ENCODE measurements around the gene XPC.

The XPC gene

GRCh38 chr3:14201940-14202684, 23.7 kb upstream of the XPC start:
- TF ChIP-seq CTCF (IDR thresholded peaks at IDR 0.05; ENCODE audit: low read depth, low read length, missing control alignments), result no peak
- no peak overlapping the region for H3K4me3 ChIP-seq (ENCODE audit: low read depth, low read length)
- DNase-seq (ENCODE audit: low read depth), result no peak

- no peak for TF ChIP-seq CTCF (IDR thresholded peaks at IDR 0.05; ENCODE audit: low read depth, low read length, missing control alignments)
- no peak overlapping the region for H3K4me3 ChIP-seq (ENCODE audit: low read depth, low read length)
- DNase-seq (ENCODE audit: low read depth), result no peak
Observed at GRCh38 chr3:14200841-14201240, 22.4 kb upstream of the XPC start.

DNA sequence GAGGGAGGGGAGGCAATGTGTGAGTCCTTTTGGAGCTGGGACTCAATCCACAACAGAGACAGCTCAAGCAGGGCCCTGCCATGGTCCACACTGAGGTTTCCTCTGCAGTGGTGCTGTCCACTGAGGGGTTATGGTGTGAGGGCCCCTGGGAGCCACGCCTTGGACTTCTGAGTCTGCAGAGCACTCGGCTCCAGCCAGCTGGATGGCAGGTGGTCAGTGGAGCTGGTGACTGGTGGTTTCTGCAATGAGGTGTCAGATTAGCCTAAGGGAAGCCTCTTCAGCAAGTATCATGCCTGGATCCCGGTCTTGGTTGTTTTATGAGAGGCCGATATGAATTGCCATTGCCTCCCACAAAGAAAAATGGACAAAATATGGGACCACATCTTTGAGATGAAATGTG, 21.9 kb upstream of the XPC start:
- no peak for DNase-seq (ENCODE audit: low read depth)
- no peak for TF ChIP-seq CTCF (IDR thresholded peaks at IDR 0.05; ENCODE audit: low read depth, low read length, missing control alignments)
- no peak overlapping the region for H3K4me3 ChIP-seq (ENCODE audit: low read depth, low read length)

- H3K4me3 ChIP-seq (ENCODE audit: low read depth, low read length), result no peak overlapping the region
- DNase-seq (ENCODE audit: low read depth), result no peak
- no peak for TF ChIP-seq CTCF (IDR thresholded peaks at IDR 0.05; ENCODE audit: low read depth, low read length, missing control alignments)
Observed at GRCh38 chr3:14199641-14200040, 21.2 kb upstream of the XPC start.

DNA sequence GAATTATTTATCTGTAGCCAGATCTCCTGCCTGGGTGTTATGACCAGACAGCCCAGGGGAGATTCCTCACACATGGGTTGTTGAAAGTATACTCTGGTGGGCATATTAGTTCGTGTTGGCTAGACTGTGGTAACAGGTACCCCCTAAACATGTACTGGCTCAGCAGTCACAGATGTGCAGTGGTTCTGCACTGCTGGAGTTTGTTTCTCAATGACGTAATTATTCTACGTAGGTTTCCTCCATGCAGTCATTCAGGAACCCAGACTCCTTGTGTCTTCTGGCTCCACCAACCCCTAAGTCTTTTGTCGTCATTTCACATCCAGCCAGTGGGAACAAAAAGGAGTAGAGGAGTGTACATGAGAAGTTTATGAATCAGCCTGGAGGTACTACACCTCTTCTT, 16.5 kb upstream of the XPC start:
- no peak for TF ChIP-seq CTCF (IDR thresholded peaks at IDR 0.05; ENCODE audit: low read depth, low read length, missing control alignments)
- no peak overlapping the region for H3K4me3 ChIP-seq (ENCODE audit: low read depth, low read length)
- no peak for DNase-seq (ENCODE audit: low read depth)

- no peak for DNase-seq (ENCODE audit: low read depth)
- no peak for TF ChIP-seq CTCF (IDR thresholded peaks at IDR 0.05; ENCODE audit: low read depth, low read length, missing control alignments)
- no peak overlapping the region for H3K4me3 ChIP-seq (ENCODE audit: low read depth, low read length)
Observed at GRCh38 chr3:14188041-14188754, 9.8 kb upstream of the XPC start.
